Measurements from ENCODE around the gene AGBL4.

AGBL4 gene

GRCh38 chr1:49435291-49435690 is 588.5 kb downstream of the AGBL4 start:
- Histone ChIP-seq H3K9ac (ENCODE audit: low read depth, low read length) (no peak overlapping the region), H3K9me3 (ENCODE audit: insufficient read depth, low read depth, low read length) (peaks cover 95% of the 10 kb centered on the region), H3K27ac (ENCODE audit: low read depth, low read length) (no peak overlapping the region), H3K4me3 (ENCODE audit: low read length) (no peak overlapping the region), H3K36me3 (ENCODE audit: insufficient read depth, low read length) (no peaks in the 10 kb centered on the region), H3K27me3 (ENCODE audit: insufficient read depth, low read length) (no peaks in the 10 kb centered on the region), H3K4me1 (ENCODE audit: insufficient read depth, low read length) (no peaks in the 10 kb centered on the region)

- H3K9ac ChIP-seq (ENCODE audit: low read depth, low read length): no peak overlapping the region
- H3K4me1 ChIP-seq (ENCODE audit: insufficient read depth, low read length): no peaks in the 10 kb centered on the region
- H3K4me3 ChIP-seq (ENCODE audit: low read length): 0 out of 2 replicates have a peak overlapping the region, but pooled peaks have one; percentile 2
- H3K27me3 ChIP-seq (ENCODE audit: insufficient read depth, low read length): no peaks in the 10 kb centered on the region
- 65% methylated on average over 2 of the region's 3 CpGs for WGBS
- no peak overlapping the region for H3K27ac ChIP-seq (ENCODE audit: low read depth, low read length)
- peaks cover 97% of the 10 kb centered on the region for H3K9me3 ChIP-seq (ENCODE audit: insufficient read depth, low read depth, low read length)
- H3K36me3 ChIP-seq (ENCODE audit: insufficient read depth, low read length): no peaks in the 10 kb centered on the region
Observed at GRCh38 chr1:49424782-49425181, 599.0 kb downstream of the AGBL4 start.

GRCh38 chr1:49416758-49417157 is 607.0 kb downstream of the AGBL4 start:
- Histone ChIP-seq H3K9me3 (ENCODE audit: insufficient read depth, low read depth, low read length) (peaks cover 99% of the 10 kb centered on the region), H3K36me3 (ENCODE audit: insufficient read depth, low read length) (no peaks in the 10 kb centered on the region), H3K27me3 (ENCODE audit: insufficient read depth, low read length) (no peaks in the 10 kb centered on the region), H3K9ac (ENCODE audit: low read depth, low read length) (no peak overlapping the region), H3K4me1 (ENCODE audit: insufficient read depth, low read length) (no peaks in the 10 kb centered on the region), H3K27ac (ENCODE audit: low read depth, low read length) (no peak overlapping the region), H3K4me3 (ENCODE audit: low read length) (no peak overlapping the region)
- 69% methylated on average over 1 of the region's 1 CpG for WGBS

- Histone ChIP-seq H3K9me3 (ENCODE audit: insufficient read depth, low read depth, low read length) (peaks cover 97% of the 10 kb centered on the region), H3K27ac (ENCODE audit: low read depth, low read length) (no peak overlapping the region), H3K27me3 (ENCODE audit: insufficient read depth, low read length) (no peaks in the 10 kb centered on the region), H3K4me3 (ENCODE audit: low read length) (no peak overlapping the region), H3K9ac (ENCODE audit: low read depth, low read length) (no peak overlapping the region), H3K36me3 (ENCODE audit: insufficient read depth, low read length) (no peaks in the 10 kb centered on the region), H3K4me1 (ENCODE audit: insufficient read depth, low read length) (no peaks in the 10 kb centered on the region)
- WGBS: 80% methylated on average over 1 of the region's 2 CpGs
Observed at GRCh38 chr1:49408346-49408745, 615.4 kb downstream of the AGBL4 start.

GRCh38 chr1:49397086-49397485 is 626.7 kb downstream of the AGBL4 start:
- Histone ChIP-seq H3K9me3 (ENCODE audit: insufficient read depth, low read depth, low read length) (peaks cover 94% of the 10 kb centered on the region), H3K4me3 (ENCODE audit: low read length) (no peak overlapping the region), H3K9ac (ENCODE audit: low read depth, low read length) (no peak overlapping the region), H3K4me1 (ENCODE audit: insufficient read depth, low read length) (no peaks in the 10 kb centered on the region), H3K27me3 (ENCODE audit: insufficient read depth, low read length) (no peaks in the 10 kb centered on the region), H3K36me3 (ENCODE audit: insufficient read depth, low read length) (no peaks in the 10 kb centered on the region), H3K27ac (ENCODE audit: low read depth, low read length) (no peak overlapping the region)

- no peaks in the 10 kb centered on the region for H3K4me1 ChIP-seq (ENCODE audit: insufficient read depth, low read length)
- no peak overlapping the region for H3K4me3 ChIP-seq (ENCODE audit: low read length)
- 69% methylated on average over 2 of the region's 2 CpGs for WGBS
- H3K9me3 ChIP-seq (ENCODE audit: insufficient read depth, low read depth, low read length): peaks cover 92% of the 10 kb centered on the region
- H3K27me3 ChIP-seq (ENCODE audit: insufficient read depth, low read length): no peaks in the 10 kb centered on the region
- no peaks in the 10 kb centered on the region for H3K36me3 ChIP-seq (ENCODE audit: insufficient read depth, low read length)
- no peak overlapping the region for H3K9ac ChIP-seq (ENCODE audit: low read depth, low read length)
- H3K27ac ChIP-seq (ENCODE audit: low read depth, low read length): no peak overlapping the region
Observed at GRCh38 chr1:49394200-49394599, 629.6 kb downstream of the AGBL4 start.

GRCh38 chr1:49389699-49390098 is 634.1 kb downstream of the AGBL4 start:
- no peaks in the 10 kb centered on the region for H3K4me1 ChIP-seq (ENCODE audit: insufficient read depth, low read length)
- H3K27me3 ChIP-seq (ENCODE audit: insufficient read depth, low read length): no peaks in the 10 kb centered on the region
- H3K27ac ChIP-seq (ENCODE audit: low read depth, low read length): no peak overlapping the region
- H3K36me3 ChIP-seq (ENCODE audit: insufficient read depth, low read length): no peaks in the 10 kb centered on the region
- no peak overlapping the region for H3K4me3 ChIP-seq (ENCODE audit: low read length)
- H3K9me3 ChIP-seq (ENCODE audit: insufficient read depth, low read depth, low read length): peaks cover 95% of the 10 kb centered on the region
- H3K9ac ChIP-seq (ENCODE audit: low read depth, low read length): no peak overlapping the region

- Histone ChIP-seq H3K4me3 (ENCODE audit: low read length) (no peak overlapping the region), H3K4me1 (ENCODE audit: insufficient read depth, low read length) (no peaks in the 10 kb centered on the region), H3K27me3 (ENCODE audit: insufficient read depth, low read length) (no peaks in the 10 kb centered on the region), H3K36me3 (ENCODE audit: insufficient read depth, low read length) (no peaks in the 10 kb centered on the region), H3K9me3 (ENCODE audit: insufficient read depth, low read depth, low read length) (peaks cover 92% of the 10 kb centered on the region), H3K9ac (ENCODE audit: low read depth, low read length) (no peak overlapping the region), H3K27ac (ENCODE audit: low read depth, low read length) (no peak overlapping the region)
- 79% methylated on average over 5 of the region's 7 CpGs for whole genome bisulfite sequencing
Observed at GRCh38 chr1:49364676-49365075, 659.1 kb downstream of the AGBL4 start.

- H3K27ac ChIP-seq (ENCODE audit: low read depth, low read length): no peak overlapping the region
- no peak overlapping the region for H3K4me3 ChIP-seq (ENCODE audit: low read length)
Observed at GRCh38 chr1:49363628-49364027, 660.1 kb downstream of the AGBL4 start.

GRCh38 chr1:49358036-49358435 is 665.7 kb downstream of the AGBL4 start:
- H3K9ac ChIP-seq (ENCODE audit: low read depth, low read length): no peak overlapping the region
- no peaks in the 10 kb centered on the region for H3K36me3 ChIP-seq (ENCODE audit: insufficient read depth, low read length)
- H3K27me3 ChIP-seq (ENCODE audit: insufficient read depth, low read length): peaks cover 23% of the 10 kb centered on the region; the same call in 1 of the 2 replicates
- H3K4me3 ChIP-seq (ENCODE audit: low read length): no peak overlapping the region
- H3K27ac ChIP-seq (ENCODE audit: low read depth, low read length): no peak overlapping the region
- no CpG with 5 or more reads among the region's 1 CpG for WGBS
- H3K9me3 ChIP-seq (ENCODE audit: insufficient read depth, low read depth, low read length): peaks cover 93% of the 10 kb centered on the region
- no peaks in the 10 kb centered on the region for H3K4me1 ChIP-seq (ENCODE audit: insufficient read depth, low read length)

More at GRCh38 chr1:49363628-49364027, 660.1 kb downstream of the AGBL4 start:
- no CpG with 5 or more reads among the region's 1 CpG for WGBS
- Histone ChIP-seq H3K4me1 (ENCODE audit: insufficient read depth, low read length) (no peaks in the 10 kb centered on the region), H3K9me3 (ENCODE audit: insufficient read depth, low read depth, low read length) (peaks cover 92% of the 10 kb centered on the region), H3K36me3 (ENCODE audit: insufficient read depth, low read length) (no peaks in the 10 kb centered on the region), H3K9ac (ENCODE audit: low read depth, low read length) (no peak overlapping the region), H3K27me3 (ENCODE audit: insufficient read depth, low read length) (no peaks in the 10 kb centered on the region; the same call in 1 of the 2 replicates)

- no peak overlapping the region for H3K27ac ChIP-seq (ENCODE audit: low read depth, low read length)
- H3K9ac ChIP-seq (ENCODE audit: low read depth, low read length): no peak overlapping the region
- H3K27me3 ChIP-seq (ENCODE audit: insufficient read depth, low read length): peaks cover 23% of the 10 kb centered on the region; the same call in 1 of the 2 replicates
- H3K36me3 ChIP-seq (ENCODE audit: insufficient read depth, low read length): no peaks in the 10 kb centered on the region
- peaks cover 92% of the 10 kb centered on the region for H3K9me3 ChIP-seq (ENCODE audit: insufficient read depth, low read depth, low read length)
- no peak overlapping the region for H3K4me3 ChIP-seq (ENCODE audit: low read length)
- no peaks in the 10 kb centered on the region for H3K4me1 ChIP-seq (ENCODE audit: insufficient read depth, low read length)
Observed at GRCh38 chr1:49356594-49356993, 667.2 kb downstream of the AGBL4 start.

- Histone ChIP-seq H3K27ac (ENCODE audit: low read depth, low read length) (no peak overlapping the region), H3K4me1 (ENCODE audit: insufficient read depth, low read length) (no peaks in the 10 kb centered on the region), H3K36me3 (ENCODE audit: insufficient read depth, low read length) (no peaks in the 10 kb centered on the region), H3K4me3 (ENCODE audit: low read length) (no peak overlapping the region), H3K9ac (ENCODE audit: low read depth, low read length) (no peak overlapping the region), H3K27me3 (ENCODE audit: insufficient read depth, low read length) (peaks cover 18% of the 10 kb centered on the region; the same call in 1 of the 2 replicates), H3K9me3 (ENCODE audit: insufficient read depth, low read depth, low read length) (peaks cover 83% of the 10 kb centered on the region)
- 72% methylated on average over 2 of the region's 2 CpGs for WGBS
Observed at GRCh38 chr1:49351768-49352167, 672.0 kb downstream of the AGBL4 start.
